Peyer's patch (tissue), 4 donors: Measurements from ENCODE around the gene MTHFSD. TPM values are rescaled to one million over a fixed set of nuclear protein-coding genes. Genes with fewer than 3 reads are reported as not detected.

Source experiments
- DNase-seq, 3 donors: peaks; one replicate each; pipeline ENCODE4 v3.0.0-alpha.2; 2017 to 2019
- H3K27ac ChIP-seq, 4 donors: fragments of 200-600 bp; sonication (generic); one replicate each; pipeline ENCODE4 v1.5.1; 2016 to 2019
- H3K27me3 ChIP-seq, 2 donors: fragments of 200-600 bp; sonication (generic); one replicate each; pipeline ENCODE4 v1.5.1; 2019
- H3K36me3 ChIP-seq, 3 donors: fragments of 200-600 bp; sonication (generic); one replicate each; pipeline ENCODE4 v1.5.1; 2016 to 2019
- H3K4me1 ChIP-seq, 4 donors: fragments of 200-600 bp; sonication (generic); one replicate each; pipeline ENCODE4 v1.5.1; 2016 to 2019
- H3K4me3 ChIP-seq, 4 donors: fragments of 200-600 bp; sonication (generic); 1 replicate in 3 of 4; 2 replicates in 1 of 4; pipeline ENCODE4 v1.5.1; 2016 to 2019; ENCODE audit warnings: mild to moderate bottlenecking in 1 of 4
- H3K9me3 ChIP-seq, 4 donors: fragments of 200-600 bp; sonication (generic); one replicate each; pipeline ENCODE4 v1.5.1; 2016 to 2019; ENCODE audit warnings: mild to moderate bottlenecking in 1 of 4
- CTCF ChIP-seq, 6 experiments: fragments of 450-650 bp in 4 of 6; fragments of 200-600 bp in 2 of 6; sonication (generic) in 1 of 6; IDR thresholded peaks; one replicate each; pipeline ENCODE4 v1.5.1; 2017 to 2019; ENCODE audit warnings: antibody characterized with exemption in 6 of 6, mild to moderate bottlenecking in 3 of 6, moderate library complexity in 1 of 6
- POLR2A ChIP-seq, 2 donors: fragments of 450-650 bp; IDR thresholded peaks; one replicate each; pipeline ENCODE4 v1.5.1; 2017; ENCODE audit warnings: antibody characterized with exemption in 2 of 2, mild to moderate bottlenecking in 2 of 2, moderate library complexity in 2 of 2
- total RNA-seq, 4 donors: library from RNA; depleted of rRNA; stranded (reverse); fragments of >200 nt; gene quantifications; one replicate each; pipeline ENCODE4 v1.1.0, GENCODE V29; 2016

The MTHFSD gene
- total RNA-seq, 4 donors from 2014 or later = 18.2 to 35.4 (median 21.9) TPM

- Histone ChIP-seq H3K27ac (no peak overlapping the region), H3K36me3 (no peaks in the 10 kb centered on the region), H3K4me3 (no peak overlapping the region), H3K9me3 (no peaks in the 10 kb centered on the region), H3K4me1 (no peaks in the 10 kb centered on the region), H3K27me3 (peaks cover 0 to 5% of the 10 kb centered on the region in 2 donors)
- TF ChIP-seq POLR2A (IDR thresholded peaks at IDR 0.05) (no peak), CTCF (IDR thresholded peaks at IDR 0.05) (no peak)
- no peak for DNase-seq
Measured at GRCh38 chr16:86598607-86599565, 43.9 kb upstream of the MTHFSD start.

- Histone ChIP-seq H3K9me3 (no peaks in the 10 kb centered on the region), H3K27ac (no peak overlapping the region), H3K4me3 (no peak overlapping the region), H3K4me1 (no peaks in the 10 kb centered on the region), H3K36me3 (no peaks in the 10 kb centered on the region), H3K27me3 (peaks cover 0 to 14% of the 10 kb centered on the region in 2 donors)
- TF ChIP-seq CTCF (IDR thresholded peaks at IDR 0.05) (no peak), POLR2A (IDR thresholded peaks at IDR 0.05) (no peak)
- no peak for DNase-seq
Measured at GRCh38 chr16:86597880-86598606, 43.0 kb upstream of the MTHFSD start.

GRCh38 chr16:86597126-86597879, 42.3 kb upstream of the MTHFSD start:
- no peaks in the 10 kb centered on the region for H3K36me3 ChIP-seq
- H3K4me3 ChIP-seq = no peak overlapping the region
- no peaks in the 10 kb centered on the region for H3K9me3 ChIP-seq
- no peaks in the 10 kb centered on the region for H3K4me1 ChIP-seq
- H3K27ac ChIP-seq = no peak overlapping the region
- H3K27me3 ChIP-seq = peaks cover 0 to 20% of the 10 kb centered on the region in 2 donors
- no peak for DNase-seq
- TF ChIP-seq POLR2A (IDR thresholded peaks at IDR 0.05) (no peak), CTCF (IDR thresholded peaks at IDR 0.05) (no peak)

- Histone ChIP-seq H3K9me3 (no peaks in the 10 kb centered on the region), H3K4me3 (no peak overlapping the region), H3K36me3 (no peaks in the 10 kb centered on the region), H3K27ac (no peak overlapping the region), H3K4me1 (no peaks in the 10 kb centered on the region), H3K27me3 (peaks cover 0 to 20% of the 10 kb centered on the region in 2 donors)
- TF ChIP-seq POLR2A (IDR thresholded peaks at IDR 0.05) = no peak
- no peak for TF ChIP-seq CTCF (IDR thresholded peaks at IDR 0.05)
- no peak for DNase-seq
Measured at GRCh38 chr16:86595983-86596605, 41.1 kb upstream of the MTHFSD start.

- H3K4me1 ChIP-seq = no peaks in the 10 kb centered on the region
- TF ChIP-seq POLR2A (IDR thresholded peaks at IDR 0.05) = no peak
- TF ChIP-seq CTCF (IDR thresholded peaks at IDR 0.05) = no peak
- no peak overlapping the region for H3K4me3 ChIP-seq
- H3K27me3 ChIP-seq = peaks cover 0 to 20% of the 10 kb centered on the region in 2 donors
- H3K9me3 ChIP-seq = no peaks in the 10 kb centered on the region
- no peak overlapping the region for H3K27ac ChIP-seq
- DNase-seq = no peak
- no peaks in the 10 kb centered on the region for H3K36me3 ChIP-seq
Measured at GRCh38 chr16:86594721-86595120, 39.7 kb upstream of the MTHFSD start.
